GM12865 (cell line): ENCODE data around the gene ZYX.

ENCODE experiments used
- DNase-seq: peaks from one replicate; pipeline ENCODE4 v3.0.0; 2010; ENCODE audit warnings: low read depth
- H3K4me3 ChIP-seq: 2 replicates; pipeline ENCODE4 v1.5.1; 2011; ENCODE audit warnings: mild to moderate bottlenecking, low read depth, low read length, control low read depth
- CTCF ChIP-seq: IDR thresholded peaks from 2 replicates; pipeline ENCODE4 v1.5.1; 2011; ENCODE audit warnings: low read length, control low read depth, low read depth, inconsistent platforms; ENCODE audit not compliant: insufficient read depth; ENCODE audit errors: missing control alignments

Gene ZYX

GRCh38 chr7:143395187-143396149 is 14.3 kb downstream of the ZYX start:
- DNase-seq = no peak

GRCh38 chr7:143396182-143396581 is 15.0 kb downstream of the ZYX start:
- TF ChIP-seq CTCF = no peak
- no peak overlapping the region for H3K4me3 ChIP-seq
- no peak for DNase-seq

More at GRCh38 chr7:143395187-143396149, 14.3 kb downstream of the ZYX start:
- no peak for TF ChIP-seq CTCF
- H3K4me3 ChIP-seq = no peak overlapping the region

- DNase-seq = no peak
- no peak for TF ChIP-seq CTCF
- H3K4me3 ChIP-seq = no peak overlapping the region
Measured at GRCh38 chr7:143396625-143397556, 15.7 kb downstream of the ZYX start.

- TF ChIP-seq CTCF = no peak
- DNase-seq = no peak
- no peak overlapping the region for H3K4me3 ChIP-seq
Measured at GRCh38 chr7:143397710-143398530, 16.8 kb downstream of the ZYX start.

GRCh38 chr7:143398616-143399015 is 17.5 kb downstream of the ZYX start:
- no peak overlapping the region for H3K4me3 ChIP-seq
- no peak for TF ChIP-seq CTCF
- no peak for DNase-seq

GRCh38 chr7:143399151-143399550 is 18.0 kb downstream of the ZYX start:
- H3K4me3 ChIP-seq = no peak overlapping the region
- no peak for DNase-seq
- no peak for TF ChIP-seq CTCF
